Stimulated activated CD4-positive, alpha-beta T cell treated with anti-CD3 and anti-CD28 coated beads, Interleukin-12 subunit alpha, Interleukin-12 subunit beta, amount 100 ng/mL, for 24 hours (primary cell): ENCODE measurements around the gene NAIF1.
A peak's percentile ranks its signal among the peaks of the same experiment; 100 is the strongest.
"Not testable (repeated sequence)": the region's sequence is repeated elsewhere in the genome, so short reads cannot be mapped to it uniquely, and the experiment has no call there.

Experiments
- DNase-seq, 2 experiments: peaks; one replicate each; pipeline ENCODE4 v3.0.0-alpha.2; 2020; ENCODE audit warnings: low read depth in 2 of 2

NAIF1 gene, protein sequence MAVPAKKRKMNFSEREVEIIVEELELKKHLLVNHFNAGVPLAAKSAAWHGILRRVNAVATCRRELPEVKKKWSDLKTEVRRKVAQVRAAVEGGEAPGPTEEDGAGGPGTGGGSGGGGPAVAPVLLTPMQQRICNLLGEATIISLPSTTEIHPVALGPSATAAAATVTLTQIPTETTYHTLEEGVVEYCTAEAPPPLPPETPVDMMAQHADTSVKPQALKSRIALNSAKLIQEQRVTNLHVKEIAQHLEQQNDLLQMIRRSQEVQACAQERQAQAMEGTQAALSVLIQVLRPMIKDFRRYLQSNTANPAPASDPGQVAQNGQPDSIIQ

DNA sequence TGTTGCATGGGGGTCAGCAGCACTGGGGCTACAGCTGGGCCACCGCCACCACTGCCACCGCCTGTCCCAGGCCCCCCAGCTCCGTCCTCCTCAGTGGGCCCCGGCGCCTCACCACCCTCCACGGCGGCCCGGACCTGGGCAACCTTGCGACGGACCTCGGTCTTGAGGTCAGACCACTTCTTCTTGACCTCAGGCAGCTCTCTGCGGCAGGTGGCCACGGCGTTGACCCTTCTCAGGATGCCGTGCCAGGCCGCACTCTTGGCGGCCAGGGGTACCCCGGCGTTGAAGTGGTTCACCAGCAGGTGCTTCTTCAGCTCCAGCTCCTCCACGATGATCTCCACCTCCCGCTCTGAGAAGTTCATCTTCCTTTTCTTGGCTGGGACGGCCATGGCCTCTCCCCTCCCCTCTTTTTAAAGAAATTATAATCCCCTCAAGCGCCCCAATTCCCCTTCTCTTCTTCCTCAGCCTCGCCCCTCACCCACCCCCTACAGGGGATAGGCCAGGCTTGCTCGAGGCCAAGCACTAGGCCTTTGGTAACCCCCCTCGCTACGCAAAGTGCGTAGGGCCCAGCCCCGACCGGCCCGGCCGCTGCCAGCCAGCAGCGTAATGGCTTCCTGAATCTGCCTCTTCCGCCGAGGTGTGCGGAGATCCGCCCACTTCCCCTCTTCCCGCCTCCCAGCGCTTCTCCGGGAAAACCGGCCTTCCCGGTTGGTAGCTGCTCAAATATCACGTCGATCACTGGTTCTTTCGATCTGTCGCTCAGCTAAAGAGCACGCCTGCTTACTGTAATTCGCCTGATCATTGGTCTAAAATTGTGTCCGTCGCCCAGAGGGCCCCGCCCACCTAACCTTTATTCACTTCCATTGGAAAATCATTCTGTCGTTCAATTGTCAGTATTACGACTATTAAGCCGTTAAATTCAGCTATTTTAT lies at the start of gene NAIF1:
Gene NAIF1, minus strand, starts transcription at position 608 of the 932 bp plus-strand sequence. Its CDS starts 219 bp downstream, at position 389.
- DNase-seq, result peak; percentile 93 to 95

DNA sequence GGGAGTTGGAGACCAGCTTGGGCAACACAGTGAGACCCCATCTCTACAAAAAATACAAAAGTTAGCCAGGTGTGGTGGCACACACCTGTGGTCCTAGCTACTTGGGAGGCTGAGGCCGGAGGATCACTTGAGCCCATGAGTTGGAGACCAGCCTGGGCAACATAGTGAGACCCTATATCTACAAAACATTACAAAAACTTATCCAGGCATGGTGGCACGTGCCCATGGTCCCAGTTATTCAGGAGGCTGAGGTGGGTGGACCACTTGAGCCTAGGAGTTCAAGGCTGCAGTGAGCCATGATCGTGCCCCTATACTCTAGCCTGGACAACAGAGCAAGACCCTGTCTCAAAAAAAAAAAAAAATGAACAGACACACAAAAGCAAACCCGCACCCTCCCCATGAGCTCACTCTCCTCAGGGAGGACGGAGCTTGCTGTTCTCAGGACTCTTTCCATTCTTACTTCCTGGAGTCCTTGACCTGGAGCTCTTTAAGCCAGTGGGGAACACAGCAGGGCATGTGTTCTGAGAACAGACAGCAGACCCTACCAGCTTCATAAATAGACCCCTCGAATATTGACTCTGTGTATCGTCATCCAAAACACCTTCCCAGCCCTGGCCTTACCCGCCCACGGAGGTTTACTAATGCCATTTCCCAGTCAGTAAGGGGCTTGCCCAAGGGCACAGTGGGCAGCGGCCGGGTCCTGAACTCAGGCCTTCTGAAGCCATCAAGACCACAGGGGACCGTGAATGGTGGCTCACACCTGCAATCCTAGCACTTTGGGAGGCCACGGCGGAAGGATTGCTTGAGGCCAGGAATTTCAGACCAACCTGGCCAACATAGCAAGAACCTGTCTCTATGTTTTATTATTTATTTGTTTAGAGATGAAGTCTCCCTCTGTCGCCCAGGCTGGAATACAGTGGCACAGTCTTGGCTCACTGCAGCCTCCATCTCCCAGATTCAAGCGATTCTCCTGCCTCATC lies 49.3 kb upstream of the NAIF1 start:
- DNase-seq, result no peak

DNA sequence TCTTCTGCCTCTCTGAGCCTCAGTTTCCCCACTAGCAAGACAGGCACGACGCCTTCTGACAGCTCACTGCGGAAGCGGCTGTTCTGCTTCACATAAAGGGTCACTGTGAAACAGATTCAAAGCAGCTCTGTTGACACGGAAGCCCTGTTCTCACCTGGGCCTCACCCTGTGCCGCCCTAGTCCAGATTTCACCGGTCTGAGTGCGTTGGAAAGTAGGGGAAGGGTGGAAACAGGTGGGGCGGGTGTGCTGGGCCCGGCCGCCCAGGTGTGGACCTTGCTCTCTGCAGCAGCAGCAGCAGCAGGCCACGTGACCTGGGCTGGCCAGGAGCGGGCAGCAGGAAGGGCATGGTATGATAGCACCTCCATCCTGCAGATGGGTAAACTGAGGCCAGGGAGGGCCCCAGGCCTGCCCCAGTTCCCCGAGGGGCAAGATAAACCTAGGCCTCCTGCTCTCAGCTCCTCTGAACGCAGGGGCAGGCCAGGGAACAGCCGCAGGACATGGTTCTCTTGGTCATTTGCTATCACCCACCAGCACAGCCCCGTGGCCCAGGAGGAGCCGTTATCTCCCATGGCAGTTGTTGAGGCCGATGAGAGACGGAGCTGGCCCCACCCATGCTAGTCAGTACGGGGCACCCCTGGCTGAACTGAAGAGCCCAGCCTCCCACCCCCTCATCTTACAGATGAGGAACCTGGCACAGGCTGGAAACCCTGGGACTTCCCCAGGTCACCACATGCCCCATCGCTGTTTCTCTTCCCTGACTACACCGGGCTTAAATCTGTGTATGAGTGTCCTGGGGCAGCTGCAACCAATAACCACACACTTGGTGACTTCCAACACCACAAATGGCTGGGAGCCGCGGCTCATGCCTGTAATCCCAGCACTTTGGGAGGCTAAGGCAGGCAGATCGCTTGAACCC lies 48.3 kb upstream of the NAIF1 start:
- DNase-seq, result no peak

DNA sequence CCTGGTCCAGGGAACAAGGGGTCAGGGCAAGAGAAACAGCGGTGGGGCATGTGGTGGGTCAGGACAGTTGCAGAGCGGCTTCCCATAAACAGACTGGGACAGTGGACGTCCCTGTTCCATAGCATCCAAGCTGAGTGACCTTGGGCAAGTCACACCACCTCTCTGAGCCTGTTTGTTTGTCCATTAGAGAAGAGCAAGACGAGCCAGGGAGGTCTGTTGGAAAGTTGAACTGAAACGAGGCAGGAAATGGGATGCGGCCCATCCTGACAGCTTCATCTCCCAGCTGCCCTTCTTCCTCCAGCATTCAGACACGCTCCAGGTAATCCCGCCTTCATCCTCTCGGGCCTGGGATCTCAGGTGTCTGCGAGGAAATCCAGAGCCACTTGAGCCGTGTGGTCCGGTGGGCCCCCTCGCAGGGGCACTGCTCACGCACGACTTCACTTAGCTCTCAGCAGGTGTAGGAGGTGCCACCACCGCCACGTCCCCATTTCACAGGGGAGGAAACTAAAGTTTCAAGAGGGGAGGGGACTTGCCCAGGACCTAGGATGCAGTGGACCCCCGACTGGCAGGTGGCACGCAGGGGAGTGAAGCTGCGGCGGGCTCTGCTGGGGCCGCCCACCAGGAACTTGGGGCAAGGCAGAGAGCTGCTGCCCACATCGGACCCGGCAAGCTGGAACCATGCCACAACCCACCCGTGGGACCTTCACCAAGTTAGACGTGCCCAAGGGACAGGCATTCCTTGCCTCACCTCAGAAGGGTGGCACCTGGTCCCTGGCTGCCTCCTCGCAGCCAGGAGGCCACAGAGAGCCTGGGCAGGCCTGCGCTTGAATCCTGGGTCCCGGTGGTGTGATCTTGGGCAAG lies 47.4 kb upstream of the NAIF1 start:
- no peak for DNase-seq

DNA sequence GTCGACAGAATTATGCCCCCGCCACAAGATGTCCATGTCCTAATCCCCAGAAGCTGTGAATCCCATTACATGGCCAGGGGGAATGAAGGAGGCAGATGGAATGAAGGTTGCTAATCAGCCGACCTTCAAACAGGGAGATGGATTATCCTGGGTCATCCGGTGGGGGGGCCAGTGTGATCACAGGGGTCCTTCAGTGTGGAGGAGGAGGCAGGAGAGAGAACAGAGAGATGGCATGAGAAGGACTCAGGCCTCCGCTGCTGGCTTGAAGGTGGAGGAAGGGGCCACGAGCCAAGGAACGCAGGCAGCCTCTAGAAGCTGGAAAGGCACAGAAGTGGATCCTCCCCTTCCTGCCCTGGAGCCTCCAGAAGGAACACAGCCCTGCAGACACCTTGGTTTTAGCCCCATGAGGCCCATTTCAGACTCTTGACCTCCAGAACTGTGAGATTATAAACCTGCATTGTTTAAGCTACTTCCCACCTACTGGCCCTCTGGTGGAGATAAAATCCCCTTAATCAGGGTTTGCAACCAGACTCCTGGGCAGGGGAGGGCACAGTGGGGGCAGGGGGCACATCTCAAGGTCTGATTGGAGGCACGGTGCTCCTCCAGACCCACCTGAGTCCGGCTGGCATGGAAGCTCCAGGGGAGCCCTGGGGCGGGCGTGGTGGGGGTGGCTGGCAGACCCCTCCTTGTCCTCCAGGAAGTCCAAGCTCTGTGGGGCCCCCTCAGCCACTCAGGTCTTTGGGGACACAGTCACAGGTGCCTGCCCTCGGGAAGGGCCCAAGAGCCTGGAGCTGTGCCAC lies 46.6 kb upstream of the NAIF1 start:
- no peak for DNase-seq

DNA sequence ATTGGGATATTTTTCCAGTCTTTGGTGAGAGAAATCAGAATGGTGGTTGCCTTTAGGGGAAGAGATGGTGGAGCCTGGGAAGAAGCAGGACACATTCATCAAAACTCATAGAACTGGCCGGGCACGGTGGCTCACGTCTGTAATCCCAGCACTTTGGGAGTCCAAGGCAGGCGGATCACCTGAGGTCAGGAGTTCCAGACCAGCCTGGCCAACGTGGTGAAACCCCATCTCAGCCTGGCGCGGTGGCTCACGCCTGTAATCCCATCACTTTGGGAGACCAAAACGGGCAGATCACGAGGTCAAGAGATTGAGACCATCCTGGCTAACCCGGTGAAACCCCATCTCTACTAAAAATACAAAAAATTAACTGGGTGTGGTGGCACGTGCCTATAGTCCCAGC lies 44.6 kb upstream of the NAIF1 start:
- not testable (repeated sequence) for DNase-seq

DNA sequence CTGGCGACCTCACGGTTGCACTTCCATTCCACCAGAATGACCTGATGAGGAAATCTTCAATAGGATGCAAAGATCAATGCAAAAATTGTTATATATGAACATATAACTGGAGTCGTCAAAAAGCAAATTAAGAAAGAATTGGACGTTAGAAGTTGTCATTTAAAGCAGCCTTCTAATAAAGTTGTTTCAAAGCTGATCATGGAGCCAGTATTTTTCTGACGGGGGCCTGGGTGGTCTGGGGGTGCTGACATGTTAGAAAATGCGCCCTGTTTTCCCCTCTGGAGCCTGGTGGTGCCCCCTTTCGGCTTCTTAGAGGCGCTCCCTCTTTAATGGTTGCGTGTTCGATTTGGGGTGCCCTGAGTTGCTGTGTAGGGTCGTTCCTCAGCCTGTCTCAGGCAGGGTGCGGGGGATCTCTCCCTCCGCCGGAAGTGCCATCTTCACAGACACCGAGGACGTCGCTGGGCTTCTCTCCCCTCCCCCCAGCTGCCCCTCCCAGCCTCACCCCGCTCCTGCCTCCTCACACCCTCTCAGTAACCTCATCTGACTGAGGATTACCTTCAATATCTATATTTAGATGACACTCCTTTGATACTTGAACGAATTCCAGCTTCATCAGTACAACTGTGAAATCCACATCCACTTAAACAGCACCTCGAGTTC lies 42.1 kb upstream of the NAIF1 start:
- DNase-seq, result no peak

DNA sequence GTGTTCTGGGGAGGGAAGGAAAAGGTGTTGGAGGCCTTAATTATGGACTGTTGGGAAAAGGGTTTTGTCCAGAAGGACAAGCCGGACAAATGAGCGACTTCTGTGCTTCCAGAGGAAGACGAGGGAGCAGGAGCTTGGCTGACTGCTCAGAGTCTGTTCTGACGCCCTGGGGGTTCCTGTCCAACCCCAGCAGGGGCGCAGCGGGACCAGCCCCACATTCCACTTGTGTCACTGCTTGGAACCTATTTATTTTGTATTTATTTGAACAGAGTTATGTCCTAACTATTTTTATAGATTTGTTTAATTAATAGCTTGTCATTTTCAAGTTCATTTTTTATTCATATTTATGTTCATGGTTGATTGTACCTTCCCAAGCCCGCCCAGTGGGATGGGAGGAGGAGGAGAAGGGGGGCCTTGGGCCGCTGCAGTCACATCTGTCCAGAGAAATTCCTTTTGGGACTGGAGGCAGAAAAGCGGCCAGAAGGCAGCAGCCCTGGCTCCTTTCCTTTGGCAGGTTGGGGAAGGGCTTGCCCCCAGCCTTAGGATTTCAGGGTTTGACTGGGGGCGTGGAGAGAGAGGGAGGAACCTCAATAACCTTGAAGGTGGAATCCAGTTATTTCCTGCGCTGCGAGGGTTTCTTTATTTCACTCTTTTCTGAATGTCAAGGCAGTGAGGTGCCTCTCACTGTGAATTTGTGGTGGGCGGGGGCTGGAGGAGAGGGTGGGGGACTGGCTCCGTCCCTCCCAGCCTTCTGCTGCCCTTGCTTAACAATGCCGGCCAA lies 41.3 kb upstream of the NAIF1 start:
- no peak for DNase-seq

DNA sequence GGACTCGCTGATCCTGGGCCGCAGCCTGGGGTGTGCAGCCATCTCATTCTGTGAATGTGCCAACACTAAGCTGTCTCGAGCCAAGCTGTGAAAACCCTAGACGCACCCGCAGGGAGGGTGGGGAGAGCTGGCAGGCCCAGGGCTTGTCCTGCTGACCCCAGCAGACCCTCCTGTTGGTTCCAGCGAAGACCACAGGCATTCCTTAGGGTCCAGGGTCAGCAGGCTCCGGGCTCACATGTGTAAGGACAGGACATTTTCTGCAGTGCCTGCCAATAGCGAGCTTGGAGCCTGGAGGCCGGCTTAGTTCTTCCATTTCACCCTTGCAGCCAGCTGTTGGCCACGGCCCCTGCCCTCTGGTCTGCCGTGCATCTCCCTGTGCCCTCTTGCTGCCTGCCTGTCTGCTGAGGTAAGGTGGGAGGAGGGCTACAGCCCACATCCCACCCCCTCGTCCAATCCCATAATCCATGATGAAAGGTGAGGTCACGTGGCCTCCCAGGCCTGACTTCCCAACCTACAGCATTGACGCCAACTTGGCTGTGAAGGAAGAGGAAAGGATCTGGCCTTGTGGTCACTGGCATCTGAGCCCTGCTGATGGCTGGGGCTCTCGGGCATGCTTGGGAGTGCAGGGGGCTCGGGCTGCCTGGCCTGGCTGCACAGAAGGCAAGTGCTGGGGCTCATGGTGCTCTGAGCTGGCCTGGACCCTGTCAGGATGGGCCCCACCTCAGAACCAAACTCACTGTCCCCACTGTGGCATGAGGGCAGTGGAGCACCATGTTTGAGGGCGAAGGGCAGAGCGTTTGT lies 40.5 kb upstream of the NAIF1 start:
- no peak for DNase-seq

DNA sequence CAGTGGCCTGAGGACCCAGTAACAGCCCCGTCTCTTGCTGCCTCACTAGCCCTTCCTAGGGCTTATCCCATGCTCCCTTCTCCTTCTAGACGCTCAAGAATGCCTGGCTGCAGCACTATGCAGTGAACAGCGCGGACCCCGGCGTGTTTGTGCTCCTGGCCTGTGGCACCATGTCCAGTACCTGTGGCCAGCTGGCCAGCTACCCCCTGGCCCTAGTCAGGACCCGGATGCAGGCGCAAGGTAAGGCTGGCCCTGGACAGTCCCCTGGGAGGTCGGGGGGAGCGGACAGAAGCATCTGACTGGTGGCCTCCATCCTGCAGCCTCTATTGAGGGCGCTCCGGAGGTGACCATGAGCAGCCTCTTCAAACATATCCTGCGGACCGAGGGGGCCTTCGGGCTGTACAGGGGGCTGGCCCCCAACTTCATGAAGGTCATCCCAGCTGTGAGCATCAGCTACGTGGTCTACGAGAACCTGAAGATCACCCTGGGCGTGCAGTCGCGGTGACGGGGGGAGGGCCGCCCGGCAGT lies 39.9 kb upstream of the NAIF1 start:
- no peak for DNase-seq

DNA sequence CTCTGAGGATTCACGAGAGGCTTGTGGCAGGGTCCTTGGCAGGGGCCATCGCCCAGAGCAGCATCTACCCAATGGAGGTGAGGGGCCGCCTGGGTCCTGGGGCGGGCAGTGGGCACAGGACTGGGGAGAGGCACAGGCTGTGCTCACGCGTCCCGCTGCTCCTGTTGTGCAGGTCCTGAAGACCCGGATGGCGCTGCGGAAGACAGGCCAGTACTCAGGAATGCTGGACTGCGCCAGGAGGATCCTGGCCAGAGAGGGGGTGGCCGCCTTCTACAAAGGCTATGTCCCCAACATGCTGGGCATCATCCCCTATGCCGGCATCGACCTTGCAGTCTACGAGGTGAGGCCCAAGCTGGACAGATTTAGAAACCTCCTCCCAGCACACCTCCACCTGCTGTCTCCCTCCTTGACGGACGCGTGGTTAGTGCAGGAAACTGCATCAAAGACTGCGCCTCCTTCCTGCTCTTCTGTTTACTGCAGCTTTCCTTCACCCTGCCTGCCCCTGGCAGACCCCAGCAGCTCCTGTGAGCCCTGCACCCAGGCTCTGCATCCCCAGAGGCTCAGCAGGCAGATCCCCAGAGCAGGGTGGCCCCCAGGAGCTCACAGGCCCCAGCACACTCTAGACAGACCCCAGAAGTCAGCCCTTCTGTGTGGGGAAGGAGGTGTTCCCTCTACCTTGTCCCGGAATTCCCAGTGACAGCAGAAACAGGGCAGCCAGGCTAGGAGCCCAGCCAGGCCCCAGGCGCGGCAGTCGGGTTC lies 39.2 kb upstream of the NAIF1 start:
- no peak for DNase-seq

DNA sequence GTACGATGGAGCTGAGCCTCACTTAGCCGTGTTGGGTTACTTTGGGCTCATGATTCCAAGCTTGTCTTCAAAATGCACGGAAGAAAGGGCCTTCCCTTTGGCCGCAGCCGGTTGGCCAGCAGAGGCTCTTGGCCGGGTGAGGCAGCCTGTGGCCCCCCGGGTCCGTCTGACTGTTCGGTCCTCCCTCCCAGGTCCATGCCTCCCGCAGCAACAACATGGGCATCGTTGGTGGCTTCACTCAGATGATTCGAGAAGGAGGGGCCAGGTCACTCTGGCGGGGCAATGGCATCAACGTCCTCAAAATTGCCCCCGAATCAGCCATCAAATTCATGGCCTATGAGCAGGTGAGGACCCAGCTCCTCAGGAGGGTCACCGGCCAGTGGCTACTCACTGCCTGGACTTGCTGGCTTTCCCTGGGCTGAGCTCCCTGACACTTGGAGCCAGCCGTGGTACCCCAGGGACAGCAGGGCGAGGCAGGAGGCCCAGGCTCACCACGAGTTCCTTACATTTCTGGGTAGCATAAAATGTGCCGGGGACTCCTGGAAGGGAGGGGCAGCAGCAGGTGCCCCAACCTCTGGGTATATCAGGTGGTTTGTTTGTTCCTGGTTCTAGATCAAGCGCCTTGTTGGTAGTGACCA lies 38.5 kb upstream of the NAIF1 start:
- no peak for DNase-seq

DNA sequence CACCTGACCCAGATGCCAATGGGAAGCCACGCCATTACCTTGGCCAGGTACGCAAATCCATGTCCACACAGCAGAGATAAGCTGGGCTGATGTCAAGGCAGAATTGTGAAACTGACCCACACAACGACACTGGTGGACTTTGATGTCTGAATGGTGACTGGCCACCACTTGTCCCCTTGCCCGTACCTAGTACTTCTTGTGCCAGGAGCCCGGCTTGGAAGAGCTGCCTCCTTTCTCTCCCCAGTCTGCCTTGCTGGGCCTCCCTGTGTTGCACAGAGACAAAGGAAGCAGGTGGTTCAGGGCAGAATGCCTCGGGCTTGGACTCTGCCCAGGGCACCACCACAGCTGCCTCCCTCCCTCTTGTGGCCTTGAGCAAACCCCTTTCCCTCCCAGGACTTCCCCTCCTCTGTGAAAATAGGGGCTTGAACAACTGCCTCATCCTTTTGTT lies 37.1 kb upstream of the NAIF1 start:
- DNase-seq, result no peak

DNA sequence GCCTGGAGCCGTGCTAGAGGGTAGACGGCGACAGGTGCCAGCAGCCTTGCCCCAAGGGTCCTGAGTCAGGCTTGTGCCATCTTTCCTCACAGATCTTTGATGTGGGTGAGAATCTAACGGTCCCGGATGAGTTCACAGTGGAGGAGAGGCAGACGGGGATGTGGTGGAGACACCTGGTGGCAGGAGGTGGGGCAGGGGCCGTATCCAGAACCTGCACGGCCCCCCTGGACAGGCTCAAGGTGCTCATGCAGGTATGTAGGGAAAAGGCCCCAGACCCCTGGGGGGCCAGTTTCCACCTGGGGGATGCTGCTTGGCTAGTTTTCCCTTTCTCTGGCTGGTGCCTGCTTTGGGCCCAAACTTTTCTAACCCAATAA lies 36.5 kb upstream of the NAIF1 start:
- peak in 1 of 2 experiments; percentile 20 for DNase-seq
